Fibroblast of pulmonary artery (primary cell): Measurements from ENCODE around the gene TGM2.

Experiments used
- DNase-seq: peaks from one replicate; pipeline ENCODE4 v3.0.0-alpha.2; 2010; ENCODE audit warnings: low read depth
- H3K4me3 ChIP-seq: replicated peaks from 2 replicates; pipeline ENCODE4 v1.5.1; 2011; ENCODE audit warnings: low read depth, mild to moderate bottlenecking, control low read depth, low read length, moderate library complexity
- TF ChIP-seq, protein P1 (sequence below): IDR thresholded peaks from 2 replicates; pipeline ENCODE4 v1.5.1; 2011; ENCODE audit warnings: mild to moderate bottlenecking, control low read depth, low read length, inconsistent platforms; ENCODE audit errors: missing control alignments

The TGM2 gene

GRCh38 chr20:38203337-38203980 lies 38.4 kb upstream of the TGM2 start:
- no peak overlapping the region for H3K4me3 ChIP-seq
- TF ChIP-seq, protein P1, sequence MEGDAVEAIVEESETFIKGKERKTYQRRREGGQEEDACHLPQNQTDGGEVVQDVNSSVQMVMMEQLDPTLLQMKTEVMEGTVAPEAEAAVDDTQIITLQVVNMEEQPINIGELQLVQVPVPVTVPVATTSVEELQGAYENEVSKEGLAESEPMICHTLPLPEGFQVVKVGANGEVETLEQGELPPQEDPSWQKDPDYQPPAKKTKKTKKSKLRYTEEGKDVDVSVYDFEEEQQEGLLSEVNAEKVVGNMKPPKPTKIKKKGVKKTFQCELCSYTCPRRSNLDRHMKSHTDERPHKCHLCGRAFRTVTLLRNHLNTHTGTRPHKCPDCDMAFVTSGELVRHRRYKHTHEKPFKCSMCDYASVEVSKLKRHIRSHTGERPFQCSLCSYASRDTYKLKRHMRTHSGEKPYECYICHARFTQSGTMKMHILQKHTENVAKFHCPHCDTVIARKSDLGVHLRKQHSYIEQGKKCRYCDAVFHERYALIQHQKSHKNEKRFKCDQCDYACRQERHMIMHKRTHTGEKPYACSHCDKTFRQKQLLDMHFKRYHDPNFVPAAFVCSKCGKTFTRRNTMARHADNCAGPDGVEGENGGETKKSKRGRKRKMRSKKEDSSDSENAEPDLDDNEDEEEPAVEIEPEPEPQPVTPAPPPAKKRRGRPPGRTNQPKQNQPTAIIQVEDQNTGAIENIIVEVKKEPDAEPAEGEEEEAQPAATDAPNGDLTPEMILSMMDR, result no peak
- DNase-seq, result no peak

GRCh38 chr20:38202982-38203293 lies 37.9 kb upstream of the TGM2 start:
- TF ChIP-seq, protein P1, result no peak
- no peak for DNase-seq
- no peak overlapping the region for H3K4me3 ChIP-seq

DNA sequence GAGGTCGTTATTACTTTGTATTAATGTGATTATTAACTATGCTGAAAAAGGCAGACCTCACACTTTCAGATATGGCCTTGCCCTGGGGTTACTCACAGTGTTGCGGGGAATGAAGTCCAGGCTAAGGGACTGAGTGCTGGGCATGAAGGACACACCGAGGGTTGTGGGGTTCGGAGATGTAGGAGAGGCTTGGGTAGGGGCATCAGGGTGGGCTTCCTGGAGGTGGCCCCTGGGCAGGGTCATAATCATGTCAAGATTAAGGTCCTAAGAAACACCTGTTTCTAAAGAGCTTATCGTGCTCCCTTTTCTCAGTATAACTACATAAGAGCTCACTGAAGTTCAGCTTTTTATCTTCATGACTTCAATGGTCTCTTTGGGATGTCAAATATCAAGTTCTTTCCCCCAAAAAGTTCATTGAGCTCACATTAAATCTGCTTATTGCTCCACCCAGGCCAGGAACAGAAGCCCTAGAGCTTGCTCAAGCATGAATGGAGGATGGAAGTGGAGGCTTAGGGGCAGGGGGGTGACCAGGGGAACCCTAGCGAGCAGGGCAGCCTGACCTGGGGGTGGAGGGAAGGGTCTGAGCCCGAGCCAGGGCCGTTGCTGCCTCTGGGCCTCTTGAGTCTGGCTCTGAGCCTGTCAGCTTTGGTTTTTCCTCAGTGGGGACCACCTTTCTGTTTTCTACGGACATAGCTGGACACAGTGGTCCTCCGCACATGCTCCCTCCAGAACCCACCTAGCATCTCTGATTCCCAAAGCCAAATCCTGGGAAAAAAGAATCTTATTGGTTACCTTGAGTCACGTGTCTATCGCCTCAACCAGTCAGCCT lies 37.3 kb upstream of the TGM2 start:
- DNase-seq, result no peak
- H3K4me3 ChIP-seq, result no peak overlapping the region
- TF ChIP-seq, protein P1, result no peak

DNA sequence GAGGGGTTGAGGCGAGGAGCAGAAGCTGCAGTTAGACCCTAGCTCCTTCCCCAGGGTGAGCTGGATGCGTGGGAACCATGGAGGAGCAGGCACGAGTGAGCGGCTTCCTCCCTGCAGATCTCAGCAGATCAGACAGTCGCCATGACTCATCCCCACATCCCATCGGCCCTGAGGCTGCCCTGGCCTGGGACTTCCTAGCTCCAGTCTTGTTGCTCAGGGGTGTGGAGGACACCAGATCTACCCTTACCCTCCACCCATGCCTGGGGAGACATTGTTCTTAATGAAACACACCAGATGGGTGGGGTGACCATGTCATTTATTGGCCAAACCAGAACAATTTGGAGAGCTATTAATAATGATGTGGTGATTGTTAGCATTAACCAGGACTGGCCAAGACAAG lies 36.3 kb upstream of the TGM2 start:
- DNase-seq, result peak; percentile 68
- H3K4me3 ChIP-seq, result no peak overlapping the region
- TF ChIP-seq, protein P1, result no peak

- TF ChIP-seq, protein P1, result no peak
- H3K4me3 ChIP-seq, result no peak overlapping the region
- DNase-seq, result no peak
These were observed 35.6 kb upstream of the TGM2 start for GRCh38 chr20:38200646-38201045.

DNA sequence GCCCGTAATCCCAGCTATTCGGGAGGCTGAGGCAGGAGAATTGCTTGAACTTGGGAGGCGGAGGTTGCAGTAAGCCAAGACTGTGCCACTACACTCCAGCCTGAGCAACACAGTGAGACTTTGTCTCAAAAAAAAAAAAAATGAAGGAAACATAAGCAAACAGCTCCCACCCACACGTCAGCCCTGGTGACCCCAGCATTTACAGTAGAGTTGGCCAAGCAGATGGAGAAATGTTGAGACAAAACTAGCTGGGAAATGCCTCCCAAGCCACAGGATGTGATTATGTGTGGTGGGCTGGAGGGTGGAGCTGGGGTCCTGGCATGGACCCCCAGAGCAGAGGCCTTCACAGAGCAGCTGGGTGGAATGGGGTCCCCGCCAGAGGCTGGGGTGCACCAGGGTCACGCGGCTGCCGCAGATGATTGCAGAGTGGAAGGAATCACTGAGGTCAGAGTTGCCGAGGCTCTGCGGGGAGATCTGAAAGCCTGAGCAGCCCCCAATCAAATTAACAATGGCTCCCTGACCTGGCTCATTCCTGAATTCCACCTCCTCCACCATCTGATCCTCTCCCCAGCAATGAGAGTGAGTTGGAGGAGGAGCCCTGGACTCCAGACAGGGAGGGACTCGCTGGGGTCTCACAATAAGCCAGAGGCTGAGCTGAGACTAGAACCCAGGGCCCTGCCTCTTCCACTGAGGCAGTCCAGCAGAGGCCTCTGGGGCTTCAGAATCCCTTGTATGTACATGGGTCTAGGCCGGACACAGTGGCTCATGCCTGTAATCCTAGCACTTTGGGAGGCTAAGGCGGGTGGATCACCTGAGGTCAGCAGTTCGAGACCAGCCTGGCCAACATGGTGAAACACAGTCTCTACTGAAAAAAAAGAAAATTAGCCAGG lies 34.7 kb upstream of the TGM2 start:
- DNase-seq, result peak; percentile 19
- TF ChIP-seq, protein P1, result no peak
- no peak overlapping the region for H3K4me3 ChIP-seq
